GM18867 (cell line): ENCODE measurements around the gene SDK1.

Experiments used
- ATAC-seq: cut with Tn5 transposase; IDR thresholded peaks from one replicate; pipeline ENCODE4 v1.9.1; 2021; ENCODE audit warnings: mild to moderate bottlenecking, moderate library complexity; ENCODE audit not compliant: unreplicated experiment

Gene SDK1

DNA sequence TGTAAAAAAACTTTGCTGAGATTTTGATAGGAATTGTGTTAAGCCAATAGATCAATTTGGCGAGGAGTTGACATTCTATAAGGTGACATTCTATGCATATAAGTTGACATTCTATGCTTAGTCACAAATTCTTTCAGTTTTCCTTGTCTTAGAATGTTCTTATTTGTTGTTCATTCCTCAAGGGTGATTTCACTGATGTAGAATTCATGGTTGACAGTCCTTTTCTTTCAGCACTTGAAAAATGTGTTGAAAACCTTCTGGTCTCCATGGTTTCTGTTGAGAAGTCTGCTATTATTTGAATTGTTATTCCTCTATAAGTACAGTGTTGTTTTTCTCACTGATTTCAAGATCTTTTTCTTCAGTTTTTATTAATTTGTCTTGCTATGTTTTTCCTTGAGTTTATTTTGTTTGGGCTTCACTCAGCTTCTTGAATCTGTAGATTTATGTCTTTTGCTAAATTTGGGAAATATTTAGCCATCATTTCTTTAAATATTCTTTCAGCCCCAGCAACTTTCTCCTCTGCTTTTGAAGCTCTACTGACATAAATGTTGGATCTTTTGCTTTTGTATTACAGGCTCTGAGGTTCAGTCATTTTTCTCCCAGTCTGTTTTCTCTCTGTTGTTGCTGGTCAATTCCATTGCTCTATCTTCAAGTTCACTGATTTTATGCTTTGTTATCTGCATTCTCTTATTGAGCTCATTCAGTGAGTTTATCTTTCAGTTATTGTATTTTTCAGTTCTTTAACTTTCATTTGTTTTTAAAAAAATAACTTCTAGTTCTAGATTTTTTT, 154.9 kb downstream of the SDK1 start:
- no peak for ATAC-seq

GRCh38 chr7:3459111-3459510, 158.1 kb downstream of the SDK1 start:
- no peak for ATAC-seq

DNA sequence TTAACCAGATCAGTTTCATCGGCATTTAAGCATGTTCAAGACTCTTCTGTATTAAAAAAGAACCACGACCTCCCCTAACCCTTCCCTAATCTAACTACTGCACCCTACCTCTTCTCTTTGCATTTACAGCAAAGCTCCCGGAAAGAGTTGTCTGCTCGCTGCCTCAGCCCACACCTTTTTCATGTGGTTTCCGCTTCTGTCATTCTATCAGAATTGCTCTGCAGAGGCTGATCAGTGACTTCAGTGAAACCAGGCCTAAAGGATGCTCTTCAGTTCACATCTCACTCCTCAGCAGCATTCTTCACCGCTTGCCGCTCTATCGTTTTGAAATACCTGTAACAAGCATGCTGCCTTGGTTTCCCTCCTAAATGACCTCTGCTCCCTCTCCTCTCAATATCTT, 160.9 kb downstream of the SDK1 start:
- ATAC-seq, result no peak

DNA sequence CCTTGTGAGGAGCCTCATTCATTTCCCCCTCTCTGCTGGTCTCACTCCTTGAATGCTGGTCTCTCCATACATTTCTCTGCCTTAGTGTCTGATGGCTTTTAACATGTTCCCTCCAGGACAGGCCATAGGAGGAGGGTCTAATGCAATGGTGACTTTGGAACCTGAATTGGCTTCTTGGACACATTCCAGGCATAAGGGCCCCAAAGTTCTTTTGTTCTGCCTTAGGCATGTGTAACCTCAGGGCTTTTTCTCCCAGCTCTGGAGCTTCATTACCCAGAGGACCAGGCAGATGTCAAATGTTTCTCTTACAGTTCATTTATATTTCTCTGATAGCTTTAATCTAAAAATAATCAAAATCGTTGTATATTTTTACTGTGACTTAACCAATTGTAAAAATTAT, 162.6 kb downstream of the SDK1 start:
- no peak for ATAC-seq

- ATAC-seq, result no peak
Measured at GRCh38 chr7:3464900-3465622, 164.0 kb downstream of the SDK1 start.

DNA sequence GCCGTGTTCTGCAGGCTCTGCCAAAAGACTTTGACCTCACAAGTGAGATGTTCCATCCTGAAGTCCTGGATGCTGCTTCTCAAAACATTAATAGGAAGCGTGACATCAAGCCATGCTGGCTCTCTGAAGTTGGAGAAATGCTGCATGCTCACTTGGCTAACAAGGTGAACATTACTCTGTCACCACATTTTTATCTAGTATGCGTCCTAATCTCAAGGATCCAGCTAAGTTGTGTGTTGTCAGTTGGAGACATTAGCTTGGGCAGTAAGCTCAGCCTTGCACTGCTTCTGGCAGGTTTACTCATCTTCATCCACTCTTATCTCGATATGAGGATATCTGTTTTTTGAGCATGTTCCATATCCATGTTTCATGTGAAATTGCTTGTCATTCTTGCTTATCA, 165.2 kb downstream of the SDK1 start:
- no peak for ATAC-seq

GRCh38 chr7:3469641-3470040, 168.6 kb downstream of the SDK1 start:
- no peak for ATAC-seq

GRCh38 chr7:3480197-3480596, 179.1 kb downstream of the SDK1 start:
- no peak for ATAC-seq

DNA sequence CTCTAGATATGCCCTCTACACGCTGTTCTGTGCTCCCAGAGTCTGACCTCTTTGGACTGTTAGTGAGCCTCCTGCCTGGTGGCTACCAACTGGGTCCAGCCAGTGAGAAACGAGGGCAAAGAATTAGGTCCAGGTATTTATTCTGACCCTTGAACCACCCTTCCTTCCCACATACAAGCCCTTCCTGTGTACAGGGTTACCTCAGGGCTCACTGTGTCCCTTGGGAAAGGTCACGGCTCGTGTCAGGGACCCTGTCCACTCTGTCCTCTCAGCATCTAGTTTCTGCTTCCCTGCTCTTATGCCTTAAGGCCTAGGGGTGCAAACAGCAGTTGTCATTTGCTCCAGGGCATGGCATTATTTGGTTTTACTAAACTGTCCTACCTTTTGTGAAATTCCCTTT, 180.4 kb downstream of the SDK1 start:
- no peak for ATAC-seq

- ATAC-seq, result no peak
Measured at GRCh38 chr7:3482147-3482921, 181.3 kb downstream of the SDK1 start.

DNA sequence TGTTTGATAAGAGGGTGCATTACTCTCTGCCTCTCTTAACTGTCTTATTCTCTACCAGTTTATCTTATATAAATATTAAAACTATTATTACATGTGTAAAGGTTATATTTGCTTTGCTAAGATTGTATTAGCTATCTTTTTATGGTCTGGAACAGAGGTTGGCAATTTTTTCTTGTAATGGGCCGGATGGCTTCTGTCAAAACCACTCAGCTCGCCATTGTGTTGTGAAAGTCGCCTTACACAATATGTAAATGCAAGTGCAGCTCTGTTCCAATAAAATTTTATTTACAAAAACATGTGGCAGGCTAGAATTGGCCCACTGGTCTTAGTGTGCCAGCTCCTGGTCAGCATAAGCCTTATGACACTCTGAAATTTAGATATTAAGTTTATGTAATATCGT, 185.8 kb downstream of the SDK1 start:
- no peak for ATAC-seq

GRCh38 chr7:3488829-3489228, 187.8 kb downstream of the SDK1 start:
- ATAC-seq, result no peak

- ATAC-seq, result no peak
Measured at GRCh38 chr7:3493499-3493898, 192.4 kb downstream of the SDK1 start.

GRCh38 chr7:3494947-3495346, 193.9 kb downstream of the SDK1 start:
- ATAC-seq, result no peak

DNA sequence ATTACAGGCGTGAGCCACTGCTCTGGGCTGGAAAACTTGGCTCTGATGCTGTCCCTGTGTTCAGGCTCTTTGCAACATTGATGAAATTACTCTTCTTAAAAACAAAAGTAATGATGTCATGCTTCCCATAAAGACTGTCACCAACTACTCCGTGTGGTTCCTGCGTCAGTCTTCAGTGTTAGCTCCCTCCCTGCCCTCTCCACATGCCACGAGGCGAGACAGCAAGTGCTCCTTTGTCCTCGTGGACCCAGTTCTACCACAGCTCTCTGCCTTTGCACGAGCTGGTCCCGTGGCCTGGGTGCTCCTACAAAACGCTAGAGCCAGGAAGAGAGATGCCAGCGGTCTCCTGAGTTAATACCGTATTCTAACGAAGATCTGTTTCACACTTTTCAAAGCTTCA, 194.5 kb downstream of the SDK1 start:
- no peak for ATAC-seq

GRCh38 chr7:3495954-3496353, 194.9 kb downstream of the SDK1 start:
- no peak for ATAC-seq

GRCh38 chr7:3497796-3498195, 196.7 kb downstream of the SDK1 start:
- no peak for ATAC-seq

DNA sequence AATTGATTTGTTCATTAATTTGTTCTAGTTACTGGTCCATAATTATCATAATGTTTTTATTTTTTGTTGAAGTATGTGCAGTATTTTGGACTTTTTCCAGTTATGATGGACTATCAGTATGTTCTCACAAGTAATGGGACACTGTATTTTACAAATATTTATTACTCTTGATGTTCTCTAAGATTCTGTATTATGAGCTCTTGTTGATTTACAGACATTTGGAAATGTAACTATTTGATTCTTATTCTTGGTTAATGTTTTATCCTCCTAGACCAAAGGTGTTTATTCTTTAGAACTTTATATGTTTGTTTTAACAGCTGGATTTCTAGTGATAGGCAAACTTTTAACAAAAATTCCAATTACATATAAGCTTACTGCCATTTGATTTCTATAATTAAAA, 200.6 kb downstream of the SDK1 start:
- no peak for ATAC-seq

DNA sequence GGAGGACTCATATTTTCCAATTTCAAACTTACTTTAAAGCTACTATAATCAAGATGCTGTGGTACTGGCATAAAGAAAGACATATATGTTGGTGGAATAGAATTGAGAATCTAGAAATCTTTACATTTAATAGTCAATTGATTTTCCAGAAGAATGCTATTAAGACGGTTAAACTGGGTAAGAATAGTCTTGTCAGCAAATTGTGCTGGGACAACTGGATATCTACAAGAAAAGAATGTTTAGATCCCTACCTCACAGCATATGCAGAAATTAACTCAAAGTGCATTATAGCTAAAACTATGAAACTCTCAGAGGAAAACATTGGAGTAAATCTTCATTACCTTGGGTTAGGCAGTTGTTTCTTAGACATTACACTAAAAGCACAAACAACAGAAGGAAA, 203.3 kb downstream of the SDK1 start:
- no peak for ATAC-seq

DNA sequence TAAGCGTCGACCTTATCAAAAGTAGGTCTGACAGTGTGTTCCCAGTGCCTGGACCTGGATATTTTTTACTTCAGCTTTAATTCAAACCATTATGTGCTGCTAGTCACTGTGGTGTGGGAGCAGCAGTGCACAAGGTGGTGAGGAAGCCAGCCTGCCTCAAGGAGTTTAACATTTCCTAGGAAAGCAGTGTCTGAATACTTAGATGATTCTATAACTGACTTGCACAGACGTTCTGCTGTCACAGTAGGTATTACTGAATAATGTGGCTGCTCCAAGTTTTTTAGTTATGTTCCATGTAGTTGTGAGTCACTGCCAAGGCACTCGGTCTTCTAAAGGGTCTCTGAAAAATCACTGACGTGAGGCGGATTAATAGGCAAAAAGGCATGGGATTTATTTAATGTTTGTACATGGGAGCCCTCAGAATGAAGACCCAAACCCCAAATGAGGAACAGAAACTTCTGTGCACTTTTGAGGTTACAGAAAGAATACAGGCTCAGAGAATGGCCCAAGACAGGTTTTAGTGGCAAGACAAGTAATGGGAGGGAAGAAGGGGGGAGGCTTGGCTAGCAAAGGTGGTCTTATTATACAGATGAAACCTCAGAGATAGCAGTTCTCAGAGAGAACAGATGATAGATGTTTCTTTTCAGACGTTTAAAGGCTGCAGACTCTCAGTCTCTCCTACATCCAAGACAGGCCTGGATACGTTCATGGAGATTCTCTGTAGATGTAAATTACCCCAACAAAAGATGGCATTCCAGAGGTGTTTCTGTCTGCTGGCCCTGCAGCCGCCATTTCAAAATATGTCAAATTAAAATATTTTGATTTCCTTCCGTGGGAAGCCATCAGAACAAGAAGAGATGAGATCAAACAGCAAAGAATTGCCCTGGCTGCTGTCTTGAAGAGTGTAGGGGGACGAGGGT, 209.3 kb downstream of the SDK1 start:
- ATAC-seq, result peak; percentile 58

DNA sequence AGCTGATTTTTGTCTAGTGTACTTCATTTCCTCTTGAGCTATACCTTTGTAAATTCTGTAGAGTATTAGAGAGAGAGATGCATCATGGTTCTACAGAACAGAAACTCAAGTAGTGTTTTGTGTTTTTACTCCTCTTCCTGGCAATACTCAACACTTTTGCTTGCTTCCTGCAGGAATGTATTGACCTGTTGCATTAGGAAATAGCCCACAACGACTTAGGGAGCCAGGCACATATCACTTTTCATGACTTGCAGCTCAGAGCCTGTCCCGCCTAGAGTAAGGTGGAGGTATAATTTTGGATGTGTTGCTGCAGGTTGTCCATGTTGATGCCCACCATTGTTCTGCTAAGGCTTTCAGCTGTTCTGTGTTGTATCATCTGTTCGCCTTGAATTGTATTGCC, 216.3 kb downstream of the SDK1 start:
- ATAC-seq, result no peak
